Nephron progenitor cell (in vitro differentiated cells): ENCODE measurements around the gene DUOX1.
"Not testable (repeated sequence)": the region's sequence is repeated elsewhere in the genome, so short reads cannot be mapped to it uniquely, and the experiment has no call there.

Source experiments
- DNase-seq: peaks from one replicate; pipeline ENCODE4 v3.0.0; 2021
- H3K27ac Mint-ChIP-seq: 2 replicates; pipeline ENCODE4 v1.8.0; 2021; ENCODE audit warnings: mild to moderate bottlenecking, moderate library complexity, mixed read lengths
- H3K27me3 Mint-ChIP-seq: 2 replicates; pipeline ENCODE4 v1.8.0; 2021; ENCODE audit warnings: mild to moderate bottlenecking, low read depth, mixed read lengths; ENCODE audit not compliant: poor library complexity
- H3K36me3 Mint-ChIP-seq: 2 replicates; pipeline ENCODE4 v1.8.0; 2021; ENCODE audit warnings: low read depth, mixed read lengths
- H3K4me1 Mint-ChIP-seq: 2 replicates; pipeline ENCODE4 v1.8.0; 2021; ENCODE audit warnings: mixed read lengths
- H3K4me3 Mint-ChIP-seq: 2 replicates; pipeline ENCODE4 v1.8.0; 2021; ENCODE audit warnings: mild to moderate bottlenecking, moderate library complexity, mixed read lengths
- H3K9me3 Mint-ChIP-seq: 2 replicates; pipeline ENCODE4 v1.8.0; 2021; ENCODE audit warnings: mild to moderate bottlenecking, moderate library complexity, mixed read lengths
- CTCF ChIP-seq: fragments of 200-600 bp; sonication (generic); IDR thresholded peaks from 2 replicates; pipeline ENCODE4 v1.5.0; 2021; ENCODE audit warnings: antibody characterized with exemption

Gene DUOX1

GRCh38 chr15:45100884-45101625 lies 28.7 kb upstream of the DUOX1 start:
- no peak overlapping the region for H3K27ac Mint-ChIP-seq
- peaks cover 56% of the 10 kb centered on the region for H3K27me3 Mint-ChIP-seq
- no peak overlapping the region for H3K4me3 Mint-ChIP-seq
- no peaks in the 10 kb centered on the region for H3K4me1 Mint-ChIP-seq
- no peak for DNase-seq
- H3K9me3 Mint-ChIP-seq = no peaks in the 10 kb centered on the region
- no peaks in the 10 kb centered on the region for H3K36me3 Mint-ChIP-seq
- TF ChIP-seq CTCF = no peak

GRCh38 chr15:45101749-45102148 lies 28.0 kb upstream of the DUOX1 start:
- no peak for TF ChIP-seq CTCF
- H3K9me3 Mint-ChIP-seq = no peaks in the 10 kb centered on the region
- no peak for DNase-seq
- no peaks in the 10 kb centered on the region for H3K36me3 Mint-ChIP-seq
- H3K4me3 Mint-ChIP-seq = no peak overlapping the region
- H3K27ac Mint-ChIP-seq = no peak overlapping the region
- peaks cover 61% of the 10 kb centered on the region for H3K27me3 Mint-ChIP-seq
- no peaks in the 10 kb centered on the region for H3K4me1 Mint-ChIP-seq

- no peak overlapping the region for H3K4me3 Mint-ChIP-seq
- H3K27ac Mint-ChIP-seq = no peak overlapping the region
- no peak for TF ChIP-seq CTCF
- H3K27me3 Mint-ChIP-seq = peaks cover 66% of the 10 kb centered on the region
- no peaks in the 10 kb centered on the region for H3K9me3 Mint-ChIP-seq
- DNase-seq = no peak
- H3K36me3 Mint-ChIP-seq = no peaks in the 10 kb centered on the region
- H3K4me1 Mint-ChIP-seq = no peaks in the 10 kb centered on the region
These were observed 27.6 kb upstream of the DUOX1 start for GRCh38 chr15:45102226-45102625.

- H3K36me3 Mint-ChIP-seq, H3K9me3 Mint-ChIP-seq, H3K4me3 Mint-ChIP-seq, H3K27ac Mint-ChIP-seq, DNase-seq, H3K4me1 Mint-ChIP-seq: not testable (repeated sequence)
- H3K27me3 Mint-ChIP-seq = peaks cover 74% of the 10 kb centered on the region
These were observed 25.6 kb upstream of the DUOX1 start for GRCh38 chr15:45104170-45104569.

- H3K27ac Mint-ChIP-seq = no peak overlapping the region
- peaks cover 3% of the 10 kb centered on the region for H3K9me3 Mint-ChIP-seq
- no peak for TF ChIP-seq CTCF
- H3K4me3 Mint-ChIP-seq = no peak overlapping the region
- H3K36me3 Mint-ChIP-seq = no peaks in the 10 kb centered on the region
- peaks cover 81% of the 10 kb centered on the region for H3K27me3 Mint-ChIP-seq
- no peak for DNase-seq
- H3K4me1 Mint-ChIP-seq = no peaks in the 10 kb centered on the region
These were observed 24.2 kb upstream of the DUOX1 start for GRCh38 chr15:45105586-45105985.

GRCh38 chr15:45106002-45106790 lies 23.6 kb upstream of the DUOX1 start:
- Mint-ChIP-seq H3K4me3 (no peak overlapping the region), H3K27me3 (peaks cover 80% of the 10 kb centered on the region), H3K9me3 (peaks cover 3% of the 10 kb centered on the region), H3K27ac (no peak overlapping the region), H3K36me3 (no peaks in the 10 kb centered on the region), H3K4me1 (no peaks in the 10 kb centered on the region)
- no peak for DNase-seq
- TF ChIP-seq CTCF = no peak
